Stomach (tissue), 4 donors: Measurements from ENCODE around the gene ACTN1.

ENCODE experiments used
- CTCF ChIP-seq, 7 experiments: fragments of 450-650 bp in 4 of 7; fragments of 200-600 bp in 3 of 7; sonication (generic) in 3 of 7; IDR thresholded peaks; one replicate each; pipeline ENCODE4 v1.5.1; 2016 to 2019; ENCODE audit warnings: antibody characterized with exemption in 7 of 7, control low read depth in 2 of 7, mild to moderate bottlenecking in 1 of 7
- EP300 ChIP-seq: sonication (generic); formaldehyde crosslinking; IDR thresholded peaks from one replicate; pipeline ENCODE4 v1.6.1; 2017; ENCODE audit warnings: antibody characterized with exemption
- POLR2A ChIP-seq, 4 donors: fragments of 450-650 bp; IDR thresholded peaks; one replicate each; pipeline ENCODE4 v1.6.1; 2016; ENCODE audit warnings: antibody characterized with exemption in 4 of 4, control low read depth in 2 of 4, mild to moderate bottlenecking in 1 of 4, moderate library complexity in 1 of 4

- no peak for TF ChIP-seq POLR2A (IDR thresholded peaks at IDR 0.05)
- TF ChIP-seq CTCF (IDR thresholded peaks at IDR 0.05): no peak
- TF ChIP-seq EP300: peak; percentile 93
Observed at GRCh38 chr14:68922886-68923285, 56.2 kb downstream of the ACTN1 start.
